Breast epithelium (tissue), 4 donors: Measurements from ENCODE around the gene ARHGEF19. TPM values are rescaled to one million over a fixed set of nuclear protein-coding genes. Genes with fewer than 3 reads are reported as not detected.
A peak's percentile ranks its signal among the peaks of the same experiment; 100 is the strongest.

Experiments used
- DNase-seq, 2 donors: peaks; one replicate each; pipeline ENCODE4 v3.0.0-alpha.2; 2019; ENCODE audit warnings: low spot score in 2 of 2
- H3K27ac ChIP-seq, 2 donors: fragments of 200-600 bp; sonication (generic) in 1 of 2; one replicate each; pipeline ENCODE4 v1.5.1; 2016 to 2019; ENCODE audit warnings: mild to moderate bottlenecking in 1 of 2
- H3K27me3 ChIP-seq, 2 donors: fragments of 200-600 bp; sonication (generic) in 1 of 2; one replicate each; pipeline versions ENCODE4 v1.5.1 to v1.6.0; 2017 to 2019; ENCODE audit warnings: control low read depth in 1 of 2, mild to moderate bottlenecking in 1 of 2
- H3K36me3 ChIP-seq: fragments of 200-600 bp; one replicate; pipeline ENCODE4 v1.5.1; 2019
- H3K4me1 ChIP-seq, 2 donors: fragments of 200-600 bp; sonication (generic); one replicate each; pipeline ENCODE4 v1.5.1; 2016 to 2019; ENCODE audit warnings: control low read depth in 1 of 2
- H3K4me3 ChIP-seq, 3 donors: fragments of 200-600 bp; sonication (generic); 1 replicate in 2 of 3; 2 replicates in 1 of 3; pipeline ENCODE4 v1.5.1; 2016 to 2019; ENCODE audit warnings: mild to moderate bottlenecking in 3 of 3, moderate library complexity in 2 of 3
- H3K9me3 ChIP-seq, 2 donors: fragments of 200-600 bp; sonication (generic) in 1 of 2; one replicate each; pipeline ENCODE4 v1.5.1; 2016 to 2019; ENCODE audit warnings: control low read depth in 1 of 2
- POLR2A ChIP-seq: fragments of 450-650 bp; IDR thresholded peaks from one replicate; pipeline ENCODE4 v1.6.1; 2016; ENCODE audit warnings: antibody characterized with exemption, mild to moderate bottlenecking, moderate library complexity
- POLR2AphosphoS5 ChIP-seq, 3 donors: sonication (generic); formaldehyde crosslinking; IDR thresholded peaks; one replicate each; pipeline ENCODE4 v1.6.1; 2017; ENCODE audit warnings: antibody characterized with exemption in 3 of 3
- intact Hi-C: fragments of 100-400 bp; cut with DNase I; formaldehyde crosslinking; loops from one replicate; pipeline ENCODE4 v1.15.1; 2023; ENCODE audit warnings: low total_unique reads
- total RNA-seq, 3 donors: library from RNA; depleted of rRNA; stranded (reverse); fragments of >200 nt; gene quantifications; one replicate each; pipeline ENCODE4 v1.1.0, GENCODE V29; 2016
- TF ChIP-seq, protein P1 (sequence below), 3 donors: fragments of 450-650 bp; IDR thresholded peaks; one replicate each; pipeline ENCODE4 v1.5.1; 2016 to 2017; ENCODE audit warnings: antibody characterized with exemption in 3 of 3, mild to moderate bottlenecking in 3 of 3, moderate library complexity in 3 of 3

Gene ARHGEF19
- total RNA-seq, 3 donors from 2014 or later: 7.5 to 18.0 (median 12.9) TPM

DNA sequence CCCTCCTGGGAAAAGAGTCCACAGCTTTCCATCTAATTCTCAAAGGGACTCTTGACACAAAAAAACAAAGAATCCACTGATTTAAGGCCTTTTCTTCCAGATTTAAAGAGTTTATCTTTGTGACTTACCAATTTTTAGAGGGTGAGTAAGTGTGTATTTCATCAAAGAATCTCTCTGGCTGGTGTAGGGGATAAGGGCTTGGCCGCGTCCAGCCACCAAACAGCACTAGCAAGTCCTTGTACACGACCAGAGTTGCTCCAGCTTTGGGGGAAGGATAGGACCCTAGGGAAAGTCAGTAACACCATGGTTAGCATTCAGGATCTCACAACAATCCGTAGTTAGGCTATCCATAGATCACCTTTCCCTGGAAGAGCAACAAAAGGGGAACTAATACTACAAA, 44.0 kb upstream of the ARHGEF19 start:
- intact Hi-C loops: no loop called here
- Histone ChIP-seq H3K4me3 (no peak overlapping the region), H3K9me3 (no peaks in the 10 kb centered on the region), H3K27me3 (no peaks in the 10 kb centered on the region), H3K4me1 (no peaks in the 10 kb centered on the region), H3K27ac (no peak overlapping the region), H3K36me3 (peaks cover 3% of the 10 kb centered on the region)
- no peak for DNase-seq
- TF ChIP-seq POLR2AphosphoS5 (IDR thresholded peaks at IDR 0.05) (no peak), POLR2A (no peak)
- TF ChIP-seq, protein P1, sequence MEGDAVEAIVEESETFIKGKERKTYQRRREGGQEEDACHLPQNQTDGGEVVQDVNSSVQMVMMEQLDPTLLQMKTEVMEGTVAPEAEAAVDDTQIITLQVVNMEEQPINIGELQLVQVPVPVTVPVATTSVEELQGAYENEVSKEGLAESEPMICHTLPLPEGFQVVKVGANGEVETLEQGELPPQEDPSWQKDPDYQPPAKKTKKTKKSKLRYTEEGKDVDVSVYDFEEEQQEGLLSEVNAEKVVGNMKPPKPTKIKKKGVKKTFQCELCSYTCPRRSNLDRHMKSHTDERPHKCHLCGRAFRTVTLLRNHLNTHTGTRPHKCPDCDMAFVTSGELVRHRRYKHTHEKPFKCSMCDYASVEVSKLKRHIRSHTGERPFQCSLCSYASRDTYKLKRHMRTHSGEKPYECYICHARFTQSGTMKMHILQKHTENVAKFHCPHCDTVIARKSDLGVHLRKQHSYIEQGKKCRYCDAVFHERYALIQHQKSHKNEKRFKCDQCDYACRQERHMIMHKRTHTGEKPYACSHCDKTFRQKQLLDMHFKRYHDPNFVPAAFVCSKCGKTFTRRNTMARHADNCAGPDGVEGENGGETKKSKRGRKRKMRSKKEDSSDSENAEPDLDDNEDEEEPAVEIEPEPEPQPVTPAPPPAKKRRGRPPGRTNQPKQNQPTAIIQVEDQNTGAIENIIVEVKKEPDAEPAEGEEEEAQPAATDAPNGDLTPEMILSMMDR (IDR thresholded peaks at IDR 0.05): no peak

DNA sequence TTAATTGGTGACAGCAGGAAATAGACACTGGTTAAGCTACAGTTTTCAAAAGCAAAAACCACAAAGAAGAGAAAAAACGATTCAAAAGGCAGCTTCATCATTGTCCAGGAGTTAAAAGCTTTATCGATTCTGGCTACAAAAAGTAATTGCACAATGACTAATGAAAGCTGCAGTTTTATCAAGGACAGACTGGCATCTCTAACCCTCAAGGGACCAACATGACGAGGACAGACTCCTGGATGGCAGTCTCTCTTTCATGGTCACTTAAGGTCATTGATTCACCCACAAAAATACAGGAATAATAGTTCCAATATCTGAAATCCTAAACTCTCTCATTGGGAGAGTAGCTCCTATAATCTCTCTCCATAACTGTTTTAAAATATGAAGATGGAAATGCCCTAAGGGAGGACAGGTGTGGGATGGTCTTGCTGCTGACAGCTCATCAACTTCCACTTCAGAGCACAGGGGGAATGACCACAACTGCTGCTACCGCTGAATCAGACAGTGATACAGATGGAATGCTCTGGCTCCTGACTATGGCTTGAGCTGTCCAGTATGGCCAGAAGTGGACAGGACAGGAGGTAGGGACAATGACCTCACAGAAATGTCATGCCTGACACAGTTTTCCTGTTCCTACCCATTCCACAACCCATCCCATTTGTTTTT, 41.9 kb upstream of the ARHGEF19 start:
- H3K27me3 ChIP-seq: no peaks in the 10 kb centered on the region
- H3K4me1 ChIP-seq: peaks cover 0 to under 1% of the 10 kb centered on the region in 2 donors
- DNase-seq: no peak
- no peak for TF ChIP-seq POLR2A
- no peak for TF ChIP-seq POLR2AphosphoS5 (IDR thresholded peaks at IDR 0.05)
- TF ChIP-seq, protein P1 (IDR thresholded peaks at IDR 0.05): no peak
- no peak overlapping the region for H3K27ac ChIP-seq
- intact Hi-C loops: no loop called here
- H3K9me3 ChIP-seq: no peaks in the 10 kb centered on the region
- no peak overlapping the region for H3K4me3 ChIP-seq
- peaks cover 4% of the 10 kb centered on the region for H3K36me3 ChIP-seq

DNA sequence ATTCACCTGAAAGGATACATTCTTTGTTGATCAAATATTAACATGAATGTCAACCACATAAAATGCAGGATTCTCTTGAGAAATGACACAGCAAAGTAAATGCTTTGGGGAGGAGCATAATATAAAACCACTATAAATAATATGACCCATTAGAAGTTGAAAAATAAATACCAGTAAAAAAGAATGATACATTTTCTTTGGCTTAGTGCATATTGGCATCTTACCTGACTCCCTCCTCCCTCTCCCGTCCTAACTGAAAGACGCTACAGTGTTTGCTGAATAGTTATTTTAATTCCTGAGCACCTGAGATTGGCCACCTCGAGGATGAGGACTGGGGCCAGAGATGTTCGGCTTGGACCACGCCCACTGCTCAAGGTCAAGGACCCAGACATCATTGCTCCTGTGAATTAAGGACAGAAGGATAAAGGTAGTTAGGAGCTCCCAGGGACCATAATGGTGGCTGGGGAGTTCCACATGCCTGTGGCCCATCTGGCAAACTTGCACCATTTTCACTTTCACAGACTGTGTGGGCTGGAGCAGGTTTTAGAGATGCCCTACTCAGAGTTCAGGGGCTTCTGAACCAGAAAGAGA, 41.0 kb upstream of the ARHGEF19 start:
- DNase-seq: no peak
- intact Hi-C loops: no loop called here
- H3K36me3 ChIP-seq: peaks cover 4% of the 10 kb centered on the region
- no peaks in the 10 kb centered on the region for H3K9me3 ChIP-seq
- H3K27me3 ChIP-seq: no peaks in the 10 kb centered on the region
- H3K27ac ChIP-seq: no peak overlapping the region
- H3K4me3 ChIP-seq: no peak overlapping the region
- peaks cover 2 to 11% of the 10 kb centered on the region in 2 donors for H3K4me1 ChIP-seq
- TF ChIP-seq, protein P1 (IDR thresholded peaks at IDR 0.05): no peak
- no peak for TF ChIP-seq POLR2A
- no peak for TF ChIP-seq POLR2AphosphoS5 (IDR thresholded peaks at IDR 0.05)

DNA sequence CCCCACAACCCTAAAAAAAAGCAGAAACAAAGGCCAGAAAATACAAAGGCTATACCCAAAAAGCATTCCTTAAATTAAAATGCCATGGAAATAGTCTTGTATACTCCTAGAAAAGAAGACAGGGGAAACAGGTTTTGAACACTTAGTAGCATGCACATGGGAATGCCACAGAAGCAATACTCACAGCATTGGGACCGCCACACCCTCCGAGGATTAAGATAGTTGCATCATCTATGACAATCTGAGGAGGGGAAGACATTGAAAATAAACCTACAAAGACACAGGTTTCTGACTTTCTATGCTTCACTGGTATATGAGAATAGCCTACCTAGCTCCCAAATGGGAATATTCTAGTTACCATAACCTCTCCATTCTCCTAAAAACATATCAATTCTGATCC, 40.5 kb upstream of the ARHGEF19 start:
- Histone ChIP-seq H3K27me3 (no peaks in the 10 kb centered on the region), H3K9me3 (no peaks in the 10 kb centered on the region), H3K27ac (no peak overlapping the region), H3K4me1 (peaks cover 7 to 16% of the 10 kb centered on the region in 2 donors), H3K4me3 (no peak overlapping the region), H3K36me3 (peaks cover 4% of the 10 kb centered on the region)
- TF ChIP-seq, protein P1 (IDR thresholded peaks at IDR 0.05): no peak
- no peak for TF ChIP-seq POLR2AphosphoS5 (IDR thresholded peaks at IDR 0.05)
- TF ChIP-seq POLR2A: no peak
- intact Hi-C loops: no loop called here
- no peak for DNase-seq

DNA sequence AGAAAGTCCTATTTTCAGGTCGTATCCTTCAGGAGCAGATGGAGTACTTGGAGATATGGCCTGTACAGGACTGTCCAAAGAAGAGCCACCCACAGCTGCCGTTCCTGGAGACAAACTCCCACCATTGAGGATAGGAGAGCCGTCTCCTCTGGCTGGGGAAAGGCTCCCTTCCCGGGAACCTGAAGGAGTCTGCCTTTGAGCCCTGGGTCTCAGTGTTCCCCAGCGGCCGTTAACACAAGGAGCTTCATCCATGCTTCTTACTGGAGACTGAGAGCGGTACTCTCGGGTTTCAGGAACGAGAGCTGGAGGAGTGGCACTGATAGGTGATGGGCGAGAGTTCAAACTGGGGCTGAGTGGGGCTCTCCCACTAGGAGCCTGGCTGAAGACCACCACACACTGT, 38.9 kb upstream of the ARHGEF19 start:
- DNase-seq: no peak
- no peak for TF ChIP-seq POLR2AphosphoS5 (IDR thresholded peaks at IDR 0.05)
- TF ChIP-seq, protein P1 (IDR thresholded peaks at IDR 0.05): no peak
- no peak for TF ChIP-seq POLR2A
- Histone ChIP-seq H3K27me3 (no peaks in the 10 kb centered on the region), H3K9me3 (no peaks in the 10 kb centered on the region), H3K36me3 (peaks cover 4% of the 10 kb centered on the region), H3K4me1 (peaks cover 10 to 20% of the 10 kb centered on the region in 2 donors), H3K27ac (peak overlapping the region; percentile 83 to 88), H3K4me3 (no peak overlapping the region)
- intact Hi-C loops: no loop called here
